Sigmoid colon (tissue), 7 donors: ENCODE results near the gene KRT78. TPM values are rescaled to one million over a fixed set of nuclear protein-coding genes. Genes with fewer than 3 reads are reported as not detected.

Experiments used
- DNase-seq: peaks from one replicate; pipeline ENCODE4 v3.0.0-alpha.2; 2019
- H3K27ac ChIP-seq, 4 donors: fragments of 200-600 bp; sonication (generic); one replicate each; pipeline ENCODE4 v1.5.1; 2016 to 2019; ENCODE audit warnings: mild to moderate bottlenecking in 1 of 4
- H3K27me3 ChIP-seq, 3 donors: fragments of 200-600 bp; sonication (generic); one replicate each; pipeline ENCODE4 v1.5.1; 2019; ENCODE audit warnings: mild to moderate bottlenecking in 1 of 3
- H3K36me3 ChIP-seq, 4 donors: fragments of 200-600 bp; sonication (generic); one replicate each; pipeline ENCODE4 v1.5.1; 2016 to 2019
- H3K4me1 ChIP-seq, 4 donors: fragments of 200-600 bp; sonication (generic); one replicate each; pipeline ENCODE4 v1.5.1; 2017 to 2019
- H3K4me3 ChIP-seq, 4 donors: fragments of 200-600 bp; sonication (generic); one replicate each; pipeline ENCODE4 v1.5.1; 2017 to 2019; ENCODE audit warnings: mild to moderate bottlenecking in 2 of 4, moderate library complexity in 1 of 4
- H3K9me3 ChIP-seq, 4 donors: fragments of 200-600 bp in 3 of 4; sonication (generic) in 3 of 4; one replicate each; pipeline versions ENCODE4 v1.5.1 to v1.6.1; 2013 to 2019
- EP300 ChIP-seq, 4 donors: sonication (generic); formaldehyde crosslinking; IDR thresholded peaks; one replicate each; pipeline ENCODE4 v1.6.1; 2017; ENCODE audit warnings: antibody characterized with exemption in 4 of 4
- POLR2A ChIP-seq, 2 donors: fragments of 450-650 bp; IDR thresholded peaks; one replicate each; pipeline ENCODE4 v1.6.1; 2016; ENCODE audit warnings: antibody characterized with exemption in 2 of 2, mild to moderate bottlenecking in 2 of 2, moderate library complexity in 2 of 2
- POLR2AphosphoS5 ChIP-seq, 4 donors: sonication (generic); formaldehyde crosslinking; IDR thresholded peaks; one replicate each; pipeline ENCODE4 v1.6.1; 2017; ENCODE audit warnings: antibody characterized with exemption in 4 of 4
- WGBS, 2 donors: extraction: QIAGEN DNeasy Blood & Tissue Kit; methylation state at CpG; one replicate each; pipeline ENCODE4 v1.1.7; 2013; 5-methylcytosine and 5-hydroxymethylcytosine counted together
- intact Hi-C: fragments of 100-400 bp; cut with DNase I; formaldehyde crosslinking; loops from one replicate; pipeline ENCODE4 v1.15.1; 2023
- polyA plus RNA-seq, 3 donors: library from polyadenylated mRNA; stranded (reverse); fragments of 200-250 nt; gene quantifications; one replicate each; pipeline ENCODE4 v1.2.3, GENCODE V29; 2013
- total RNA-seq, 4 donors: library from RNA; depleted of rRNA; stranded (reverse); fragments of >200 nt; gene quantifications; one replicate each; pipeline ENCODE4 v1.1.0, GENCODE V29; 2016
- TF ChIP-seq, protein P1 (sequence below), 4 experiments: fragments of 450-650 bp in 3 of 4; fragments of 200-600 bp in 1 of 4; IDR thresholded peaks; one replicate each; pipeline ENCODE4 v1.5.1; 2016 to 2019; ENCODE audit warnings: antibody characterized with exemption in 4 of 4, mild to moderate bottlenecking in 3 of 4, moderate library complexity in 2 of 4
- donor health status: healthy with polysubstance abuse.
- donor health status: Bipolar disorder and iron deficiency.
- donor health status: healthy.

The KRT78 gene
- total and polyA plus RNA-seq, 7 donors, result 0.20 to 5.4 TPM; not detected in 5

DNA sequence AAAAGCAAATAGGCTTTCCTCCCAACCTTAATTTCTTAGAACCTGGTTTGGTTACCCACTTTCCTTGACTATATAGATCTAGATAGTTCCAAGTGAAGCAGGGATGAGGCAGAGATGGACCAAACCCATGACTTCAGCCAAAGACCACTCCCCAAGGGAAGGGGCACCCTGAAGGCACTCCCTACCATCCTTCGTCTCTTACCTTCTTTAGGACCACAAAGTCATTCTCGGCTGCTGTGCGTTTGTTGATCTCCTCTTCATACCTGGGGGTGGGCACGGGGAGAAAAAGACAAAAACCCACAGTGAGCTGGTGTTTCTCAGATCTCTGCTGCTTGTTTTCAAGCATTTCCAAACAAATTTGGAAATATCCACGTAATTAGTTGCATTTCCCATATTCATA is 38.2 kb downstream of the KRT78 start:
- Histone ChIP-seq H3K9me3 (no peaks in the 10 kb centered on the region), H3K27me3 (no peaks in the 10 kb centered on the region), H3K4me3 (no peak overlapping the region), H3K4me1 (peaks cover 0 to 7% (median 0%) of the 10 kb centered on the region in 4 donors), H3K27ac (no peak overlapping the region), H3K36me3 (no peaks in the 10 kb centered on the region)
- intact Hi-C loops, result no loop called here
- TF ChIP-seq POLR2A (IDR thresholded peaks at IDR 0.05) (no peak), POLR2AphosphoS5 (IDR thresholded peaks at IDR 0.05) (no peak), EP300 (IDR thresholded peaks at IDR 0.05) (no peak)
- TF ChIP-seq, protein P1, sequence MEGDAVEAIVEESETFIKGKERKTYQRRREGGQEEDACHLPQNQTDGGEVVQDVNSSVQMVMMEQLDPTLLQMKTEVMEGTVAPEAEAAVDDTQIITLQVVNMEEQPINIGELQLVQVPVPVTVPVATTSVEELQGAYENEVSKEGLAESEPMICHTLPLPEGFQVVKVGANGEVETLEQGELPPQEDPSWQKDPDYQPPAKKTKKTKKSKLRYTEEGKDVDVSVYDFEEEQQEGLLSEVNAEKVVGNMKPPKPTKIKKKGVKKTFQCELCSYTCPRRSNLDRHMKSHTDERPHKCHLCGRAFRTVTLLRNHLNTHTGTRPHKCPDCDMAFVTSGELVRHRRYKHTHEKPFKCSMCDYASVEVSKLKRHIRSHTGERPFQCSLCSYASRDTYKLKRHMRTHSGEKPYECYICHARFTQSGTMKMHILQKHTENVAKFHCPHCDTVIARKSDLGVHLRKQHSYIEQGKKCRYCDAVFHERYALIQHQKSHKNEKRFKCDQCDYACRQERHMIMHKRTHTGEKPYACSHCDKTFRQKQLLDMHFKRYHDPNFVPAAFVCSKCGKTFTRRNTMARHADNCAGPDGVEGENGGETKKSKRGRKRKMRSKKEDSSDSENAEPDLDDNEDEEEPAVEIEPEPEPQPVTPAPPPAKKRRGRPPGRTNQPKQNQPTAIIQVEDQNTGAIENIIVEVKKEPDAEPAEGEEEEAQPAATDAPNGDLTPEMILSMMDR (IDR thresholded peaks at IDR 0.05), result no peak
- DNase-seq, result no peak
- WGBS, 2 donors, result 71 to 90% methylated on average over 5 of the region's 5 CpGs

DNA sequence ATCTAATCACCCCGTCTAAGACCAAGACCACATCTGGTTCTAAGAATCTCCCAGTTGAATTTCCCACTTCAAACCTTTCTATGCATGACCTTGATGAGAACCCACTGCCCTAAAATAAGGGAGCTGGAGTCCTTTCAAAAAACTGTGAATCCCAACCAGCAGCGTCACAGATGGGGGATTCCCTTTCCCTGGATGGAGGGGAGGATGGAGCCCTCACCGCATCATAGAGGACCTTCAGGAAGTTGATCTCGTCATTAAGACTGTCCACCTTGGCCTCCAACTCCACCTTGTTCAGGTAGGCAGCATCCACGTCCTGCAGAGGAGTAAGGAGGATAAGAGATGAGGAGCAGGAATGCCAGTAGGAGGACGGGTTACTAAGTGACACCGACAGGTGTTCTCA is 39.6 kb downstream of the KRT78 start:
- Histone ChIP-seq H3K4me1 (no peaks in the 10 kb centered on the region), H3K4me3 (no peak overlapping the region), H3K27ac (no peak overlapping the region), H3K36me3 (no peaks in the 10 kb centered on the region), H3K9me3 (no peaks in the 10 kb centered on the region), H3K27me3 (no peaks in the 10 kb centered on the region)
- WGBS, 2 donors, result 75 to 82% methylated on average over 7 of the region's 7 CpGs
- intact Hi-C loops, result no loop called here
- no peak for DNase-seq
- no peak for TF ChIP-seq POLR2AphosphoS5 (IDR thresholded peaks at IDR 0.05)
- TF ChIP-seq EP300 (IDR thresholded peaks at IDR 0.05), result no peak
- no peak for TF ChIP-seq POLR2A (IDR thresholded peaks at IDR 0.05)
- TF ChIP-seq, protein P1 (IDR thresholded peaks at IDR 0.05), result no peak

DNA sequence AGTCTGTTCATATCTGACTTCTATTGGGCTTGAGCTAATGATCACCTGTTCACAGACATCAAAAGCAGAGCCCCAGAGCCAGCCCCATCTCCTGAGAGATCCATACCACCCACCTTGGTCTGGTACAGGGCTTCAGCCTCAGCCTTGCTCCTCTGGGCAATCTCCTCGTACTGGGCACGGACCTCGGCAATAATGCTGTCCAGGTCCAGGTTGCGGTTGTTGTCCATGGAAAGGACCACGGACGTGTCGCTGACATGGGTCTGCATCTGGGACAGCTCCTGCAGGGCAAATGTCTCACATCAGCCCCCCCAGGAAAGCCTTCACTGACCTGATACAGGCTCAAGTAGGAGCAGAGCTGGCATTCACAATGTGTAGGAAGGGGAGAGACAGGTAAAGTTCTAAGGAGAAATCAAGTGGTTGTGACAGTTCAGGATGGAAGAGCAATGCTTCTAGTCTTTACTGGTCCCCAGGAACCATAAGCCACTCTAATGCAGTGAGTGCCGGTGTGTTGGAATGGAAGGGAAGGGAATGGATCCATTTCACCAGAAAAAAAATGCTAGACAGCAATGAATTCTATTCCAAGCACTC is 40.1 kb downstream of the KRT78 start:
- TF ChIP-seq EP300 (IDR thresholded peaks at IDR 0.05) (no peak), POLR2AphosphoS5 (IDR thresholded peaks at IDR 0.05) (no peak), POLR2A (IDR thresholded peaks at IDR 0.05) (no peak)
- TF ChIP-seq, protein P1 (IDR thresholded peaks at IDR 0.05), result no peak
- Histone ChIP-seq H3K36me3 (no peaks in the 10 kb centered on the region), H3K4me3 (no peak overlapping the region), H3K9me3 (no peaks in the 10 kb centered on the region), H3K27me3 (no peaks in the 10 kb centered on the region), H3K27ac (no peak overlapping the region), H3K4me1 (no peaks in the 10 kb centered on the region)
- 90 to 91% methylated on average over 8 of the region's 8 CpGs for WGBS, 2 donors
- DNase-seq, result no peak
- intact Hi-C loops, result no loop called here

DNA sequence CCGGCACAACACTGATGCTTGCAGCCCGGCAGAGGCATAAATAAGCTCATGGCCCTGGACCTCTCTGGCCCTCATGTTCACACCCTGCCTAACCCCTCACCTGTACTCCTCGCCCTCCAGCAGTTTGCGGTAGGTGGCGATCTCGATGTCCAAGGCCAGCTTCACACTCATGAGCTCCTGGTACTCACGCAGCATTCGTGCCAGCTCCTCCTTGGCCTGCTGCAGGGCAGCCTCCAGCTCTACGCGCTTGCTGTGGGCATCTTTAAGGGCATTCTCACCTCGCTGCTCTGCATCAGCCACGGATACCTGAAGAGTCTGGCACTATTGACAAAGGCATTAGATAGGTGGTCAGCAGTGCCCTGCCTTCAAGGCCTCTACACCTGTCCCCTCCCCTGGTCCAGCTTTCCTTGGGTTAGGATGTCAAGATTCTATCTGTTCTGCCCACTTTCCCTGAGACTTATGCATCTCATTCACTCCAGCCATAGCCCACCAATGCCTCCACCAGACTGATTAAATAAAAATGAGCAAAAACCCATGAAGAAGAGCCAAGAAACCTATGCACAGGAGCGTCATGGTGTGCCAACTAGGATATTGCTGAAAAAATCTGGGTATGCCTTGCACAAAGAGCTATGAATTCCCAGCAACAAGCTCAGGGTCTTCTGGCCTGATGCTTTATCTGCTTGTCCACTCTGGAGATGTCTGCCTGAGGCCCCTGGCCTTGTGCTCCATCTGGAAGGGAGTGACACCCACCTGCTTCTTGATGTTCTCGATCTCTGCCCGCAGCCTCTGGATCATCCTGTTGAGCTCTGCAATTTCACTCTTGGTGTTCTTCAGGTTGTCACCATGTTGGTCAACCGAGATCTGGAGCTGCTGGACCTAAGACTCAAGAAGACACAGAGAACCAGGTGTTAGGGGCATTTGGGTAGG is 41.0 kb downstream of the KRT78 start:
- TF ChIP-seq POLR2A (IDR thresholded peaks at IDR 0.05) (no peak), POLR2AphosphoS5 (IDR thresholded peaks at IDR 0.05) (no peak), EP300 (IDR thresholded peaks at IDR 0.05) (no peak)
- TF ChIP-seq, protein P1 (IDR thresholded peaks at IDR 0.05), result no peak
- H3K36me3 ChIP-seq, result no peaks in the 10 kb centered on the region
- H3K27ac ChIP-seq, result no peak overlapping the region
- H3K4me3 ChIP-seq, result no peak overlapping the region
- H3K9me3 ChIP-seq, result no peaks in the 10 kb centered on the region
- no peaks in the 10 kb centered on the region for H3K27me3 ChIP-seq
- WGBS, 2 donors, result 84 to 86% methylated on average over 16 of the region's 16 CpGs
- no peak for DNase-seq
- intact Hi-C loops, result no loop called here
- H3K4me1 ChIP-seq, result no peaks in the 10 kb centered on the region
